VCaP (cell line): Measurements from ENCODE around the gene ACTL7A.

Experiments used
- H3K27ac ChIP-seq: fragments of 450-650 bp; 2 replicates; pipeline ENCODE4 v1.5.1; 2017
- TF ChIP-seq, protein P1 (sequence below): fragments of 450-650 bp; conservative IDR thresholded peaks from 2 replicates; pipeline ENCODE4 v1.5.1; 2017; ENCODE audit warnings: mild to moderate bottlenecking, moderate library complexity

ACTL7A gene

GRCh38 chr9:108831496-108832178, 30.4 kb upstream of the ACTL7A start:
- TF ChIP-seq, protein P1, sequence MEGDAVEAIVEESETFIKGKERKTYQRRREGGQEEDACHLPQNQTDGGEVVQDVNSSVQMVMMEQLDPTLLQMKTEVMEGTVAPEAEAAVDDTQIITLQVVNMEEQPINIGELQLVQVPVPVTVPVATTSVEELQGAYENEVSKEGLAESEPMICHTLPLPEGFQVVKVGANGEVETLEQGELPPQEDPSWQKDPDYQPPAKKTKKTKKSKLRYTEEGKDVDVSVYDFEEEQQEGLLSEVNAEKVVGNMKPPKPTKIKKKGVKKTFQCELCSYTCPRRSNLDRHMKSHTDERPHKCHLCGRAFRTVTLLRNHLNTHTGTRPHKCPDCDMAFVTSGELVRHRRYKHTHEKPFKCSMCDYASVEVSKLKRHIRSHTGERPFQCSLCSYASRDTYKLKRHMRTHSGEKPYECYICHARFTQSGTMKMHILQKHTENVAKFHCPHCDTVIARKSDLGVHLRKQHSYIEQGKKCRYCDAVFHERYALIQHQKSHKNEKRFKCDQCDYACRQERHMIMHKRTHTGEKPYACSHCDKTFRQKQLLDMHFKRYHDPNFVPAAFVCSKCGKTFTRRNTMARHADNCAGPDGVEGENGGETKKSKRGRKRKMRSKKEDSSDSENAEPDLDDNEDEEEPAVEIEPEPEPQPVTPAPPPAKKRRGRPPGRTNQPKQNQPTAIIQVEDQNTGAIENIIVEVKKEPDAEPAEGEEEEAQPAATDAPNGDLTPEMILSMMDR = no peak
- H3K27ac ChIP-seq = peak overlapping the region; percentile 25; the same call in 1 of the 2 replicates

GRCh38 chr9:108832179-108832500, 29.9 kb upstream of the ACTL7A start:
- TF ChIP-seq, protein P1 = no peak
- H3K27ac ChIP-seq = peak overlapping the region; percentile 25; the same call in 1 of the 2 replicates

DNA sequence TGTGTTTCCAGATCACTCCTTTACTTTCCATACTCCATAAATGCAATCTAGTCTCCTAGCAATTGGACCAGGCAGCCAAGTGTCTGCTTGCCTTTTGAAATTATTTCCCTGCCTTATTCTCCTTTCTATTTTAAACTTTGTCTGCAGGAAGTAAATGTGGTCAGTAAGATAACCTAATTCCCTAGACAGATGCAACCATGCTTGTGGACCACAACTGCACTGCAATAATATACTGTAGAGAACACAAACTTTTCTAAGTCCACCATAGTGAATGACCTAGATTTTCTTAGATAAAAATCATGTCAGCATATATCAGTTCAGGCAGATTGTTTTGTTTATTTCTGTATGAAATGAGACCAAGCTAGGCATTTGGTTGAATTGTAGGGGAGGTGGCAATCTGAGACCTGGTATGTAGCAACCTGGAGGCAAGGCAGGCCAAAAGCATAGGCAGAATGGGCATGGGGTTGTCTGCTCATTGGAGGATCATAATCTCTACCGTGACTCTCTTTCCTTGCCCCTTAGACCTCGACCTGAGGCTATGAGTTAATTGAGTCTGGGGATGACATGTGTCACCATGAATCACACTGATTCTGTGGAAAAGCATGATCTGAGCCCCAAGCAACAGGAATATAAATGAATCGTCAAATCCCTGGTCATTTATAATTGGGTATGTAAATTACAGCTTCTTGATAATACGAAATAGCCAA, 27.0 kb upstream of the ACTL7A start:
- TF ChIP-seq, protein P1 = no peak
- no peak overlapping the region for H3K27ac ChIP-seq

DNA sequence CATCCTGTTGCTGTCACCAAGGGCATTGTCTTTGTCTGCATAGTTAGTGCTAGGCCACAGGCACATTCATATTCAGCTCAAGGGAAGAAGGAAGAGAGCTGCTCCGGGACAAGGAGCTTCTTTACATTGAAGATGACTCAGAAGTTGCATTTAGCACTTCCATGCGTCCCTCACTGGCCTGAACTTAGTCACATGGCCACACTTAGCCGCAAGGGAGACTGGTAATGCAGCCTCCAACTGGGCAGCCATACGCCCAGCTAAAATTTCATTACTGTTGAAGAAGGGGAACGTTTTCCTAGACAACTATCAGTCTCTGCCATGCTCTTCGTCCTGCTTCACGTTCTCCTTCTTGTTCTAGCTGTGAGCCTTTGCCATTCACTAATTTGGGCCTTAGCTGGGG, 26.2 kb upstream of the ACTL7A start:
- TF ChIP-seq, protein P1 = no peak
- no peak overlapping the region for H3K27ac ChIP-seq

DNA sequence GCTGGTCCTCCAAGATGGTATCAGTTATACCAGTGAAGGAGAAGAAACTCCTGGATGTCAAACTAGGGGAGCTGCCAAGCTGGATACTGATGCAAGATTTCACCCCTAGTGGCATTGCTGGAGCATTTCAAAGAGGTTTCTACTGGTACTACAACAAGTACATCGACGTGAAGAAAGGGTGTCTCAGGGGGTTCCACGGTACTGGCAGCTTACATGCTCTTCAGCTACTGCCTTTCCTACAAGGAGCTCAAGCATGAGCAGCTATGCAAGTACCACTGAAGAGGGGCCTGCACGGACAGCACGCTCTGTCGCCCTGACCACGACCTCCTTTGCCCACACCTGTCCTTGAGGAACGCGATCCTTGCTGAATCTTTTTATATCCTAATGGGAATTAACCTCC, 25.7 kb upstream of the ACTL7A start:
- TF ChIP-seq, protein P1 = no peak
- H3K27ac ChIP-seq = no peak overlapping the region

- H3K27ac ChIP-seq = no peak overlapping the region
- TF ChIP-seq, protein P1 = no peak
Measured at GRCh38 chr9:108836781-108837180, 25.3 kb upstream of the ACTL7A start.

DNA sequence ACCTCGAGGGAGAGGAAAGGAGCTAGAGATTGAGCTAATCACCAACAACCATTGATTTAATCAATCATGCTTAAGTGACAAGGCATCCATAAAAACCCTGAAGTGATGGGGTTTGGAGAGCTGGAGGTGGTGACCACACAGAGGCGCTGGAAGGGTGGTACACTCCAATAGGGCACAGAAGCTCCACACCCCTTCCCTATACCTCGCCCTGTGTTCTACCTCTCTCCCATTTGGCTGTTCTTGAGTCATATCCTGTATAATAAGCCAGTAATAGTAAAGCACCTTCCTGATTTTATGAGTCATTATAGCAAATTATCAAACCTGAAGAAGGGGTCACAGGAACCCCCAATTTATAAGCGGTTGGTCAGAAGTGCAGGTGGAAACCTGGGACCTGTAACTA, 24.5 kb upstream of the ACTL7A start:
- TF ChIP-seq, protein P1 = no peak
- no peak overlapping the region for H3K27ac ChIP-seq
